T-helper 2 cell (primary cell): ENCODE data around the gene ARMC2.
"Not testable (repeated sequence)": the region's sequence is repeated elsewhere in the genome, so short reads cannot be mapped to it uniquely, and the experiment has no call there.

Experiments used
- DNase-seq, 5 experiments: peaks; one replicate each; pipeline versions ENCODE4 v3.0.0 to v3.0.0-alpha.2; 2012 to 2022

The ARMC2 gene

DNA sequence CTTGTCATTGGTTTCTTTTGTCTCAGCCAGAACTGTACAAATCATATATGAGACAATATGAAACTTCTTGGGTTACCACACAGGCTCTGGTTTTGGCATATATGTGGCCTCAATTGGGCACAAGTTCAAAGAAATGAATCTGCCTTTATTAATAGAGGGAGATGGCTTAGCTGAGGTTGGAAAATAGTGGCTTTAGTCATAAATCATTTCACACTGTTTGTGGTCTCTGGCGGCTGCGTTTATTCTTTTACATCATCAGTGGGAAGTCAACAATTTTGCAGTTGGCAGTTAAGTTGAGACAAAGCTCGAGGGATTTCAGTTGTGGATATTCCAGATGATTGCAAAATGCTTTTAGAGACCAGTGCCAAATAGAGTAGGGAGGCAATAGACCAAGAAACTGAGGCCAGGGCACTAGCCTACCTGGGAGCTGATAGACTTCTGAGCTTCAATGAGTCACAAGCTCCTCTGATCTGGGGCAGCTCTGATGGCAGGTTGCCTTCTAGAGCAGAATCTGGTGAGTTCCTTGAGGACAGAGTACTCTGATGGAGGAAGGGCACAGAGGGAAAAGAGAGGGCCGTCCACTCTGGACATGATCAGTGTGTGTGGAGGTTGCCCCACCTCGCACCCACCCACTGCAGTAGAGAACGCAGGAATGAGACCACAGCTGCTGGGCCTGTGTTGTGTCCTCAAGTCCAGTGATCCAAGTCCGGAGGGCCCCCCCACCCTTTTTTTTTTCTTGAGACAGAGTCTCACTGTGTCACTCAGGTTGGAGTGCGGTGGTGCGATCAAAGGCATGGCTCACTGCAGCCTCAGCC, 73.5 kb downstream of the ARMC2 start:
- peak in 1 of 5 experiments; percentile 94 for DNase-seq

GRCh38 chr6:108922499-108922898, 74.3 kb downstream of the ARMC2 start:
- DNase-seq, result no peak

- DNase-seq, result no peak
These were observed 79.7 kb downstream of the ARMC2 start for GRCh38 chr6:108927927-108928326.

- DNase-seq, result no peak
These were observed 80.4 kb downstream of the ARMC2 start for GRCh38 chr6:108928650-108929049.

GRCh38 chr6:108931090-108931489, 82.9 kb downstream of the ARMC2 start:
- not testable (repeated sequence) for DNase-seq

DNA sequence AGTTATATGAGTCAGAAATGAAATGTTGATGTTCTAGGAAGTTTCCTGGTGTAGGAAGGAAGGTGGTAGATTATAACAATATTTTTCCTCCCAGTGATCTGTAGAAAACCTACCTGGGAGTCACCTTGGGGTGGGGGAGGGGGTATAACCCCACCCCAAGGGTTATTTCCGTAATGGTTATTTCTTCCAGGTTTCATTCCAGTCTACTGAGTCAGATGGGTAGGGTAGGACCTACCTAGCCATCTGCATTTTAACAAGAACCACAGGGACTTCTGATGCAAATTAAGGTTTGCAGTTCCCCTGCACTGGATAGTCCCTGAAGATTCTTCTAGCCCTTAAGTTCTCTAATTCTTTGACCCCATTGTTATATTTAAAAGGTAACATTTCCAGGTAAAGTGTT, 88.9 kb downstream of the ARMC2 start:
- DNase-seq, result no peak

DNA sequence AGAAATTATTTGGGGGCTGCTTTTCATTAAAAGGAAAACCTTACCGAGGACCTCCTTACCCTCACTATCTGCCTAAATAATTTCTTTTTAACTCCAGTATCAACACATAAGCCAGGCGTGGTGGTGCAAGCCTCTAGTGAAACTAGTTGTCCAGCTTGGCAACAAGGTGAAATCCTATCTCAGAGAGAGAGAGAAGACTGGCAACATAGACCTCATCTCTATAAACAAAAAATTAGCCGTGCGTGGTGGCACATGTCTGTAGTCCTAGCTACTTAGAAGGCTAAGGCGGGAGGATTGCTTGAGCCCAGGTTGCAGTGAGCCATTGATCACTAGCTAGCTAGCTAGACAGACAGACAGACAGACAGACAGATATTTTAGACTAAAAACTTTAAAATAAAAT, 92.5 kb downstream of the ARMC2 start:
- DNase-seq, result no peak

DNA sequence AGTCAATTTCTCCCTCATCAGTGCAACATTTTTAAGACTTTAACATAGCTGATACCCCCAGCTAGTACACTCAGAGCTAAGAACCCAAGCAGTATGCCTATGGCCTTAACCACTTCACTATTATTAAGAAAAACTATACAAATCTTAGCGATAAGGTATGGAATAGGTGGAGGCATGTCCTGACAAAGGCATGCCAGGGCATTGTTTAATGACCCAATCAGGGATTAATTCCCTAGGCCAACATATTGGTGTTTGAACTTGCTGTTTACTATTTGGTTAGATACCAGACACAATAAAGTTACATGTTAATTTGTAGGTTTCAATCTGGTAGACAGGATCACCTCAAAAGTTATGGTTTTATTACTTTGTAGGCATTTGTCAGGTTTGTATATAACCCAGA, 93.1 kb downstream of the ARMC2 start:
- no peak for DNase-seq

DNA sequence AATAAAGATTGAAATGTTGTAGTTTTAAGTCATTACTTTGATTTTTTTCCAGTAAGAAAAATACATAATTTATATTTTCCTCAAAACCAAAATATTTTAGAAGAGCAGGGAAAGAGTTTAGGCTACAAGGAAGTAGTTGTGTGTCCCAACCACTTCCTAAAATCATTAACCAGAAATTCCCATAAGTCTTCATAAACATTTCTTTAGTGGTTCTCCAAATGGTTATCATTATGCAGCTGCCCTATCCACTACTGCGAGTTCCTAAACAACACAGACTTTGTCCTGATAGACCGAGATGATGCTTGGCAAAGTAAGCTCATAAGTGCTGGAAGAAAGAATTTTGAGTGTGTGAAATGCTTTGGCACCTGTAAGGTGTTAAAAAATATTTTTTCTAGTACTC, 93.6 kb downstream of the ARMC2 start:
- DNase-seq, result no peak

- DNase-seq, result peak; percentile 25 to 93 (median 58)
These were observed 94.6 kb downstream of the ARMC2 start for GRCh38 chr6:108942556-108943492.

DNA sequence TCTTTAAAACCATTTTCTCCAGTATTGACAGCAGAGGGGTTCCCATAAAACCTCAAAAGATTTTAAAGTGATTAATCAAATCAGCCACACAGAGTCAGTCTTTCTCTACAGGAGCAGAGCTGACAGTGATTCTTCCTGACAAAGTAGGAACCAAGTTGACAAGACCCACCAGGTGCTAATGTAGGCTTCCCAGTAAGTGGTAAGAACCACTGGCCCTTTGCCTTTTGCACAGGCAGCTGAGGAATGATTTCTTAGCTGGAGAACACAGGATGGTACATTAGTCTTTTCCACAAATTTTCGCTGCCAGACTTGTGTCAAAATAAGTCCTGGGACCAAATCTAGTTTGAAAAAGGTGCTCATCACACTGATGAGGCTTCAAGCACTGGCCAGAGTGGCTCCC, 95.8 kb downstream of the ARMC2 start:
- DNase-seq, result no peak

- no peak for DNase-seq
These were observed 96.8 kb downstream of the ARMC2 start for GRCh38 chr6:108944707-108945680.

DNA sequence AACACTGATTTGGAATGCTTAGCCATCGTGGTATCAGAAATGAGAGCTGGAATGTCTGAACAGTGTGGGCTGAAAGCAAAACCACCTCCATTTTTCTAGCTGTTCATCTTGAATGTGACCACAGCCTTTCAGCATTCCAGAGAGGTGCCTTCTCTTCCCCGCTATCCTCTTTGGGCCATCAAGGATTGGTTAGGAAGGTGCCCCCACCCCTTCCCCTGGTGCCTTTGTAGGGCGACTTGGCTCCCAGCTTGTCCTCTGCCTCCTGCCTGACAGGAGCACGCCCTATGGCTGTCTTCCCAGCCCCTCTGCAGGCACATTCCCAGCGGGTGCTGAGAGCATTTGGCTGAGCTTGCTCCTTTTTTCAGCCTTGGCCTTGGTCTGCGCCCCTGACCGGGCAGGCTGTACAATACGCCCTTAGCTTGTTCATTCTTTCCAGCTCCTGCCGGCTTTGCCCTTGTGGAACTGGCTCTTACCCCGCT, 97.5 kb downstream of the ARMC2 start:
- no peak for DNase-seq

DNA sequence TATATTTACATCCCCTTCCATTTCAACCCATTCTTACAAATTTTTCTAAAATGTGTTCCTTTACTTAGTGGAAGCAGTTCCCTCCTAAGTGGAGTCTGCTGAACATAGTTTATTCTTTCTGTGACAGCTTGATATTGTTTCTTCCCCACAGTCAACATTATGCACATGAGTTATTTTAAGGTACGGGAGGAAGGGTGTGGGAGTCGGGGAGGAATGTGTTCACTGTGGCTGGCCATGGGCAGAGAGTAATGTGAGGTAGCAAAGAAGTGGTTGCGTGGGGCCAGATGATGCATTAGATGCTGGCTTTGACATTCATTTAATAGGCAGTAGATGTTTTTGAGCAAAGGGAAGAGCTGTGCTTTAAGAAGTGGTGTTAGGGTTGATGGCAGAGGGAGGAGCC, 98.5 kb downstream of the ARMC2 start:
- no peak for DNase-seq

DNA sequence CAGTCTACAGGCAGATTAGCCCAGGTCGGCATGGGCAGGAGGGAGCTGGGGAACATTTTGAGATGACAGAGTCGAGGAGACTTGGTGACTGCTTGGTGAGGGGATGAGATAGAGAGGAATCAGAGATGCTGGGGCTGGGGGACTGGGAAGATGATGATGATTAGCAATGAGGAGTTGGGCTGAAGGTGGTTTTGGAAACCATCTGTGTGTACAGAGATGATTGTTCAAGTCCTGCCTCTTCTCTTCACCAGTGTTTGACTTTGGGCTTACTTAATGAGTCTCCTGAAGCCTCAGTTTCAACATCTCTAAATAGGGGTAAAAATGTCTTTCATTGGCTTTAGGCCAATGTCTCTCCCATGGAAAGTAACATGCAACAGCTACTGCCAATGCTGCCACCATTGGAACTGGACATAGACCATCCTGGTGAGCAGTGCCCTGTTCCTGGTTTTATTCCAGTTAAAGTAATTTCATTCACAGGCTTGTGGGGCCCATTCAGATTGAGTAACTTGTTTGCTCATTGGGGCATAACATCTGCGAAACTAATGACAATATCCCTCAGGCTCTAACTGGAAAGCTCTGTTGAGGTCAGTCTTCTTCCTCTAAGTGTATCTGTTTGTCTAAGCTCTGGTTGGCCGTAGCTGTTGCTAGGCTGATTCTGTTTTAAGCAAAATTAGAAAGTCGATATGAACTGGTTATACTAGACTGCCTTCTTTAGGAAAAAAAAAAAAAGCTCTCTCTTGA, 99.1 kb downstream of the ARMC2 start:
- no peak for DNase-seq

GRCh38 chr6:108948181-108948661, 100.0 kb downstream of the ARMC2 start:
- no peak for DNase-seq

DNA sequence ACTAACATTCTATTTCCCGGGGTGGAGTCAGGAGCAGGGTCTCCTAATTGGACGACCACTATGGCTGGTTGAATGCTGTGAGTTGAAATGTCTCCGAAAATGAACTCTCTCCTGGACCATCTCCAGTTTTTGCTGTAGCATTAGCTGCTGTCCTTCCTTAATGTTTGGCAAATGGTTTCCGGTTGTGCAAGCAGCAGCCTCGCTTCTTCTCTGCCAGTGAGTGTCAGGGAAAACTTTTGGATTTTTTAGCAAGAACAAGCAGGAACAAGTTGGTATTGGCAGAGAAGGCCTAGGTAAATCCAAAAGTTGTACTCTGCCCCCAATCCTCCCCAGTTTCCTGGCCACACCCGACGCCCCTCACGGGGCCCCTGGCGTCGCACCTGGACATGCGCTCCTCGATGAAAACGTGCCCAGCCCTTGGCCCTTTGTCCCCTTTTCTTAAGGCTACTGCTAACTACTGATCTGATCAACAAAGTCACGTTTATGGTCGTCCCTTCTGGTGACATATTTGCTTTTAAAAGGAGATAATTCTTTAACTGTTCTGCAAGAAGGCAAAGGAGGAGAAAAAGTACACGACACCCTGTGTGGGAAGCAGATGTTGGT, 103.2 kb downstream of the ARMC2 start:
- no peak for DNase-seq

DNA sequence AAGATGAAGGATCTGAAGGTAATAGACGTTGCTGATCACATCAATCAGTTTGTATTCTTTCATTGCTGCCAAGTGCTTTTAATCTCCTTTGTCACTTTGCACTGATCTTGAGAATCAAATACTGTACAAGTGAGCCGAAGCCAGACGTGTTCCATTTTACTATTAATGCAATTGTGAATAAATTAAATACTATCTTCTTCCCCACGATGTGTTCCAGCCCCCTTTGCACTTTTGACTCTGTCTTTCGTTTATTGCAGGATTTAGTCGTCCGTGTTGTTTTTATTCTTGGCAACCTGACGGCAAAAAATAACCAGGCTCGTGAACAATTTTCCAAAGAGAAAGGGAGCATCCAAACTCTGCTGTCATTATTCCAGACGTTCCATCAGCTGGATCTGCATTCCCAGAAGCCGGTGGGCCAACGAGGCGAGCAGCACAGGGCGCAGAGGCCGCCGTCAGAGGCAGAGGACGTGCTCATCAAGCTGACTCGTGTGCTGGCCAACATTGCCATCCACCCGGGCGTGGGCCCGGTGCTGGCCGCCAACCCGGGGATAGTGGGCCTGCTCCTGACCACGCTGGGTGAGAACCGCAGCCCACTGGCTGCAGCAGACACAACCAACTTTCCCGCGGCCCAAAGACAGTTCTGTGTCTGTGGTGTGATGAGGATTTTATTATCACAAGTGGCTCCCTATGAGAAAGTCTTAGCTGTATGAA, 104.7 kb downstream of the ARMC2 start:
- DNase-seq, result no peak

- DNase-seq, result no peak
These were observed 105.5 kb downstream of the ARMC2 start for GRCh38 chr6:108953681-108954080.

DNA sequence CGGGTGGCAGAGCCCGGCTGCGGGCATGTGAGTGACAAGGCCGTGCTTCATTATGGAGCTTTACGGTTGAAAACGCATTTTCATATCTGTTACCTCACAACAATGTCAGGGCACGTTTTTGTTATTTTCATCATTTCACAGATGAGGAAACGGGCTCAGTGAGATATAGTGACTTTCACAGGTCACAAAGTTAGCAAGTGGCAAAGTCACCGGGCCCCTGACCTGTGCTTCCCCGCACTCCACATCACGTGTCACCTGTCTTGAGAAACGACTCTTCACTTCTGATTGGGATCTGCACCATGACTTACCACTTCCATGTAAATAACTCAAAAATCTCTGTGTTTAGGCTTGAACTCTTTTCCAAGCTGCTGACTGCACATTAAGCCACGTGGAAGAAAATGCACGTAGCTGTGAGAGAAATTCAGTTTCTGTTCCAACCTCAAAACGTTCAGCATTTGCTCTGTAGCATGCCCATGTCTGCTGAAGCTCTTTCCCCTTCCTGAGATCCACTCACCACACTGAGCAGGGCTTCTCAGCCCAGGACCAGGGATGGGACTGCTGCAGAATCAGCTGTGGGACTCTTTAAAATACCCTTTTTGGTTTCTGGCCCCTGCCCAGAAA, 107.2 kb downstream of the ARMC2 start:
- peak in 1 of 5 experiments; percentile 66 for DNase-seq
